Natural killer cell (primary cell): ENCODE data around the gene TNFRSF25. TPM values are rescaled to one million over a fixed set of nuclear protein-coding genes. Genes with fewer than 3 reads are reported as not detected.
"Not testable (repeated sequence)": the region's sequence is repeated elsewhere in the genome, so short reads cannot be mapped to it uniquely, and the experiment has no call there.

Experiments
- ATAC-seq, 3 donors: fragments of 150-1000 bp in 2 of 3; fragments of 200-7000 bp in 1 of 3; cut with Tn5 transposase; 1 replicate in 1 of 3; 2 replicates in 2 of 3; pipeline ENCODE4 v1.10.0; 2021; ENCODE audit warnings: mild to moderate bottlenecking in 2 of 3, moderate library complexity in 2 of 3
- DNase-seq, 2 donors: peaks; one replicate each; pipeline versions ENCODE4 v3.0.0 to v3.0.0-alpha.2; 2013 to 2021; ENCODE audit warnings: mixed read lengths in 1 of 2
- H3K27ac ChIP-seq: one replicate; pipeline ENCODE4 v1.5.1; 2013; ENCODE audit warnings: mild to moderate bottlenecking, low read length
- H3K27me3 ChIP-seq: one replicate; pipeline ENCODE4 v1.6.1; 2013; ENCODE audit warnings: low read length; ENCODE audit not compliant: control insufficient read depth, insufficient read depth
- H3K36me3 ChIP-seq: one replicate; pipeline ENCODE4 v1.6.1; 2013; ENCODE audit warnings: low read length; ENCODE audit not compliant: control insufficient read depth, insufficient read depth
- H3K4me1 ChIP-seq: one replicate; pipeline ENCODE4 v1.6.1; 2013; ENCODE audit warnings: low read length; ENCODE audit not compliant: control insufficient read depth, insufficient read depth
- H3K4me3 ChIP-seq: one replicate; pipeline ENCODE4 v1.5.1; 2013; ENCODE audit warnings: low read length
- H3K9me3 ChIP-seq: one replicate; pipeline ENCODE4 v1.6.1; 2013; ENCODE audit warnings: low read length; ENCODE audit not compliant: control insufficient read depth, insufficient read depth
- H3K27ac Mint-ChIP-seq, 2 donors: one replicate each; pipeline ENCODE4 v1.8.0; 2022; ENCODE audit warnings: mild to moderate bottlenecking in 2 of 2, mixed read lengths in 2 of 2, moderate library complexity in 1 of 2
- H3K27me3 Mint-ChIP-seq, 2 donors: one replicate each; pipeline ENCODE4 v1.8.0; 2022; ENCODE audit warnings: low read depth in 2 of 2, mixed read lengths in 2 of 2
- H3K36me3 Mint-ChIP-seq: one replicate; pipeline ENCODE4 v1.8.0; 2022; ENCODE audit warnings: mixed read lengths
- H3K4me1 Mint-ChIP-seq, 2 donors: one replicate each; pipeline ENCODE4 v1.8.0; 2022; ENCODE audit warnings: mixed read lengths in 2 of 2
- H3K4me3 Mint-ChIP-seq: one replicate; pipeline ENCODE4 v1.8.0; 2022; ENCODE audit warnings: mild to moderate bottlenecking, moderate library complexity, mixed read lengths
- H3K9me3 Mint-ChIP-seq, 2 donors: one replicate each; pipeline ENCODE4 v1.8.0; 2022; ENCODE audit warnings: mixed read lengths in 2 of 2
- CTCF ChIP-seq: fragments of 200-600 bp; IDR thresholded peaks from one replicate; pipeline ENCODE4 v1.8.0; 2022; ENCODE audit warnings: antibody characterized with exemption
- WGBS: methylation state at CpG from one replicate; pipeline ENCODE4 v1.1.7; 2013; ENCODE audit warnings: missing lambda C conversion rate; ENCODE audit not compliant: insufficient coverage; 5-methylcytosine and 5-hydroxymethylcytosine counted together
- intact Hi-C: fragments of 100-400 bp; cut with micrococcal nuclease; formaldehyde crosslinking; loops from one replicate; pipeline ENCODE4 v1.14.2; 2022
- total RNA-seq, 4 donors: library from RNA; stranded (reverse); fragments of 120-200 nt in 1 of 4; gene quantifications; one replicate each; pipeline versions ENCODE4 v1.2.3 to v1.2.4, GENCODE V29; 2013 to 2022

The TNFRSF25 gene
- total RNA-seq, 3 donors from 2014 or later (not counting 1 experiment from before 2014, with no cell fraction given), result 14.5 to 41.5 (median 19.9) TPM

DNA sequence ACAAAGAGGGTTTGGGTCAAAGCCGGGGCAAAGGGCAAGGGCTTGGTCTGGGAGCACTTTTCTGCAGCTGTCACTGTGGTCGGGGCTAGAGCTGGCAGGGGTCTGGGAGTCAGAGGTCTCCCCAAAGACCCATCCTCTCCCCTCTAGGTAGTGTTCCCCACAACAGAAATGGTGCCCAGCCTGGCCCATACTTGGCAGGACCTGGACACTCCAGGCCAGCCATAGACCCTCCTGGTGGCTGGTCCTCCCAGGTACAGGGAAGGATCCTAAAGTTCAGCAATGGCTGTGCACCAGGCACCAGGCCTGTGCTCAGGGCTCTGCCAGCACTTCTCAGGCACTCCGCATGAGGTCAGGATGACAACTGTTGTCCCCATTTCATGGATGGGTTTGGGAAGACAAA is 30.4 kb downstream of the TNFRSF25 start:
- no peak overlapping the region for H3K27ac Mint-ChIP-seq
- intact Hi-C loops, result no loop called here
- 79% methylated on average over 2 of the region's 3 CpGs for WGBS
- ATAC-seq (no peak), DNase-seq (no peak)
- peaks cover 5 to 16% of the 10 kb centered on the region in 2 donors for H3K4me1 Mint-ChIP-seq
- peaks cover 13 to 26% of the 10 kb centered on the region in 2 donors for H3K27me3 Mint-ChIP-seq
- Histone ChIP-seq H3K9me3 (no peaks in the 10 kb centered on the region), H3K36me3 (no peaks in the 10 kb centered on the region), H3K4me3 (no peak overlapping the region), H3K27ac (no peak overlapping the region), H3K4me1 (peaks cover 4% of the 10 kb centered on the region), H3K27me3 (peaks cover 2% of the 10 kb centered on the region)
- no peak for TF ChIP-seq CTCF
- no peaks in the 10 kb centered on the region for H3K36me3 Mint-ChIP-seq
- H3K4me3 Mint-ChIP-seq, result no peak overlapping the region
- H3K9me3 Mint-ChIP-seq, result no peaks in the 10 kb centered on the region

DNA sequence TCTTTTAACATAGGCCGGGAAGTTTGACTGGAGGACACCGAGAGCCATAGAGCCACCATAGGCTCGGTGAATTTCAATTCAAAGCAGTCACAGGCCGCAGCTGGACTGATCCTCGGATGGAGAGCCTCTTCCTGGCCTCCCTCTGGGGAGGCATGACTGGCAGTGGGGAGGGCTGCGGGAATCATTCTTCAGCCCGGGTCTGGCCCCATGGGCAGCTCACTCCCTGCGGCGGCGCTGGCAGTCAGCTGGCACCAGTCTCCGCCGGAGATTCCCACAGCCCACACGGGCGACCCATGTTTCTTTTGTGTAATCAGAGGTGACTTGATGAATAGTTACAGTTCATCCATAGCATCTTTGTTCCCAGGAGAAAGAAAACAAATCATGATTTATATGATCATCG is 30.8 kb downstream of the TNFRSF25 start:
- peaks cover 5 to 16% of the 10 kb centered on the region in 2 donors for H3K4me1 Mint-ChIP-seq
- TF ChIP-seq CTCF, result no peak
- DNase-seq, result no peak
- no peak for ATAC-seq
- 94% methylated on average over 14 of the region's 15 CpGs for WGBS
- Histone ChIP-seq H3K36me3 (no peaks in the 10 kb centered on the region), H3K27me3 (peaks cover 2% of the 10 kb centered on the region), H3K9me3 (no peaks in the 10 kb centered on the region), H3K4me1 (peaks cover 3% of the 10 kb centered on the region), H3K27ac (no peak overlapping the region), H3K4me3 (no peak overlapping the region)
- H3K27ac Mint-ChIP-seq, result no peak overlapping the region
- H3K36me3 Mint-ChIP-seq, result no peaks in the 10 kb centered on the region
- peaks cover 13 to 29% of the 10 kb centered on the region in 2 donors for H3K27me3 Mint-ChIP-seq
- no peak overlapping the region for H3K4me3 Mint-ChIP-seq
- intact Hi-C loops, result no loop called here
- H3K9me3 Mint-ChIP-seq, result no peaks in the 10 kb centered on the region

- 81% methylated on average over 4 of the region's 5 CpGs for WGBS
- TF ChIP-seq CTCF, result no peak
- no peak overlapping the region for H3K27ac Mint-ChIP-seq
Observed at GRCh38 chr1:6434186-6434585, 31.8 kb downstream of the TNFRSF25 start.

DNA sequence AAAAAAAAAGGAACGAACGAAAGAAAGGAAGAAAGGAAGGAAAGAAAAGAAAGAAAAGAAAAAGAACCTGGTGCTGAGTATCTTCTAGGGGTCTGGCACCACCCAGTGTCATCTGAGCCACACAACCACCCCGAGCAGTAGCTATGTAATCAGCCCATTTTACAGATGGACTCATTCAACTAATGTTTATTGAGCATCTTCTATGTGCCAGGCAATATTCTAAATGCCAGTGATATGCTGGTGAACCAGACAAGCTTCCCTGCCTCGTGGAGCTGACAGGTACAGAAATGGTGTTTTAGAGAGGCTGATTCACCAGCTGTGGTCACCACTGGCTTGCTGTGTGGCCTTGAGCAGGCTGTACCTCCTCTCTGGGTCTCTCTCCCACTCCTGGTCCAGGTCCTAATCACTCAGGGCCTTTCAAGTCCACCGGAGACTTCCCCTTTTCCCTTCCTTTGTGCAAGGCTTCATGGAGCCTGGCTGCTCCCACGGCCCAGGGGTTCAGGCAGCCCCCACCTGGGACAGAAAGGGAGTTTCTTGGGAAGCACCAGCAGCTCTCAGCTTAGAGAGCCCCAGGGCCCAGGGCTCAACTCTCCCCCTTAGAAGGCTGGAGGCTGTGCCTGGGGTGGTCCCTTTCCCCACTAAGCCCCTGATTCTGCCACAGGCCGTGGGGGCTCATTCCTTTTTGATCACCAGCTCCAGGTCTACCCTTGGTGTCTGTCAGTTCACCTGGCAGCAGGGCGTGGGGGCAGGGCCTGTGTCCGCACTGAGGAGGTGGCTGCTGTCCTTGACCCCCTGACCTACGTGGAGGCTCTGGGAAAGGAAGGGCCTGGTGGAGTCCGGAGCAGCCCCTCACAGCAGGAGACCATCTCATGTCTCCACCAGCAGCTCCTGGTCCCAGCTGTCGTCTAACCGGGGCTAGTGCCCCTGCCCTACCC is 34.1 kb downstream of the TNFRSF25 start:
- H3K36me3 Mint-ChIP-seq, H3K4me3 Mint-ChIP-seq, H3K4me3 ChIP-seq, H3K9me3 ChIP-seq, intact Hi-C loops, H3K27ac Mint-ChIP-seq, H3K4me1 Mint-ChIP-seq, H3K27me3 ChIP-seq, DNase-seq, H3K9me3 Mint-ChIP-seq, H3K4me1 ChIP-seq, H3K36me3 ChIP-seq, ATAC-seq, H3K27ac ChIP-seq: not testable (repeated sequence)
- 69% methylated on average over 11 of the region's 13 CpGs for WGBS
- peaks cover 0 to 21% of the 10 kb centered on the region in 2 donors for H3K27me3 Mint-ChIP-seq

More at GRCh38 chr1:6434186-6434585, 31.8 kb downstream of the TNFRSF25 start:
- DNase-seq (no peak), ATAC-seq (no peak)
- H3K36me3 Mint-ChIP-seq, result no peaks in the 10 kb centered on the region
- Histone ChIP-seq H3K4me3 (no peak overlapping the region), H3K27me3 (peaks cover 2% of the 10 kb centered on the region), H3K36me3 (no peaks in the 10 kb centered on the region), H3K4me1 (no peaks in the 10 kb centered on the region), H3K27ac (no peak overlapping the region), H3K9me3 (no peaks in the 10 kb centered on the region)
- no peak overlapping the region for H3K4me3 Mint-ChIP-seq
- H3K27me3 Mint-ChIP-seq, result peaks cover 8 to 26% of the 10 kb centered on the region in 2 donors
- intact Hi-C loops, result no loop called here
- no peaks in the 10 kb centered on the region for H3K9me3 Mint-ChIP-seq
- H3K4me1 Mint-ChIP-seq, result peaks cover 5 to 11% of the 10 kb centered on the region in 2 donors

DNA sequence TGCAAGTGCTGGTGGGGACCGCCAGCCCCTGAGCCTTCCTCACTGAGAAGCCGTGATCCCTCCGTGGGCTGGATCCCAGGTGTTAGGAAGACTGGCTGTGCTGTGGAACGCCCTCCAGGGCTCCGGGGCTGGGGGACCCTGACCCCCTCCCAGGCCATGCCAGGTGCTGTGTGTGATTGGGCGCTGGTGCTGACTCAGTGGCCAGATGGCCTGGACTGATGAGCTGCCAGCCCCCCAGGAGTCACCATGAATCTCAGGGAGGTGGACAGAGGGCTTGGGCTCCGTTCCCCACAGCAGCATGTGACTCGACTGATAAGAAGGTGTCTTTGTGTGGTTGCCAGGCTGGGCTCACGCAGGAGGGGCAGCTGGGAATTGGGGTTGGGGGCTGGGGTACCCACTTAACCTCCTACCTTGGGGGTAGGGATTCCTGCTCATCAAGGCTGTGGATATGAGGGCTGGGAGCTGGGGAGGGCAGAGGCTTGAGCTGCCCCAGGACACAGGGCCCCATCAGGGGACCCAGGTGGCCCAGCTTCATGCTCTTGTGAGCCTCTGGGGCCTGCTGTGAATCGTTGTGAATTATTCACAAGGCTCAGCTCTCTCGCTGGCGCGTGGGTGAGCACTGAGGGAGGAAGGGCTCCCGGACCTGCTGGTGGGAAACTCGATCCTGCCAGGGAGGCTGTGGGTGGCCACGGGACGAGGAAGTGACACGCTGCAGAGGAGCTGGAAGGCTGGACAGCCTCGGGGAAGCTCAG is 36.1 kb downstream of the TNFRSF25 start:
- not testable (repeated sequence) for ATAC-seq

More for the DNA sequence above, 36.1 kb downstream of the TNFRSF25 start:
- peaks cover 0 to 25% of the 10 kb centered on the region in 2 donors for H3K27me3 Mint-ChIP-seq
- H3K4me1 Mint-ChIP-seq, H3K4me3 Mint-ChIP-seq, H3K9me3 ChIP-seq, DNase-seq, H3K27ac Mint-ChIP-seq, H3K36me3 ChIP-seq, H3K9me3 Mint-ChIP-seq, intact Hi-C loops, H3K4me1 ChIP-seq, H3K4me3 ChIP-seq, H3K27ac ChIP-seq, H3K36me3 Mint-ChIP-seq: not testable (repeated sequence)
- peaks cover 11% of the 10 kb centered on the region for H3K27me3 ChIP-seq
- 38% methylated on average over 18 of the region's 19 CpGs for WGBS
